ENCODE measurements around the gene PCDH9.

GRCh38 chr13:66911411-66911939, 318.7 kb downstream of the PCDH9 start:
- TF ChIP-seq POLR2A (IDR thresholded peaks at IDR 0.05) = no peak
- TF ChIP-seq CTCF (IDR thresholded peaks at IDR 0.05) = no peak

Data from right lobe of liver (tissue), 4 donors.